BJ (cell line): ENCODE data around the gene THAP8. TPM values are rescaled to one million over a fixed set of nuclear protein-coding genes. Genes with fewer than 3 reads are reported as not detected.

ENCODE experiments used
- CTCF ChIA-PET: fragments of 350-600 bp; formaldehyde crosslinking; extraction: SDS; loops from one replicate; lab custom pipeline; 2021; ENCODE audit warnings: antibody characterized with exemption, inconsistent platforms; lab: Yijun Ruan, JAX
- POLR2A ChIA-PET: fragments of 300-600 bp; sonication (Branson Sonifier 250); formaldehyde crosslinking; extraction: SDS; loops from one replicate; lab custom pipeline; 2021; ENCODE audit warnings: antibody characterized with exemption; lab: Charles Lee
- DNase-seq: peaks from one replicate; pipeline ENCODE4 v3.0.0-alpha.2; 2011; ENCODE audit warnings: low read depth
- H3K27me3 ChIP-seq: 2 replicates; pipeline ENCODE4 v1.6.0; 2011; ENCODE audit warnings: low read length; ENCODE audit not compliant: control insufficient read depth, insufficient read depth
- H3K36me3 ChIP-seq: 2 replicates; pipeline ENCODE4 v1.5.1; 2011; ENCODE audit warnings: low read length; ENCODE audit not compliant: control insufficient read depth, insufficient read depth
- H3K4me3 ChIP-seq: 2 replicates; pipeline ENCODE4 v1.5.1; 2011; ENCODE audit warnings: low read depth, mild to moderate bottlenecking, control low read depth, low read length
- CTCF ChIP-seq: IDR thresholded peaks from 2 replicates; pipeline ENCODE4 v1.5.1; 2011; ENCODE audit warnings: low read depth, mild to moderate bottlenecking, control low read depth, inconsistent platforms, low read length, moderate library complexity; ENCODE audit not compliant: insufficient read depth
- polyA plus RNA-seq: library from polyadenylated mRNA; depleted of rRNA; stranded (reverse); fragments of >200 nt; gene quantifications from 2 replicates; pipeline ENCODE4 v1.2.3, GENCODE V29; 2011

Gene THAP8
- polyA plus RNA-seq, 1 experiment = 11.0 TPM

DNA sequence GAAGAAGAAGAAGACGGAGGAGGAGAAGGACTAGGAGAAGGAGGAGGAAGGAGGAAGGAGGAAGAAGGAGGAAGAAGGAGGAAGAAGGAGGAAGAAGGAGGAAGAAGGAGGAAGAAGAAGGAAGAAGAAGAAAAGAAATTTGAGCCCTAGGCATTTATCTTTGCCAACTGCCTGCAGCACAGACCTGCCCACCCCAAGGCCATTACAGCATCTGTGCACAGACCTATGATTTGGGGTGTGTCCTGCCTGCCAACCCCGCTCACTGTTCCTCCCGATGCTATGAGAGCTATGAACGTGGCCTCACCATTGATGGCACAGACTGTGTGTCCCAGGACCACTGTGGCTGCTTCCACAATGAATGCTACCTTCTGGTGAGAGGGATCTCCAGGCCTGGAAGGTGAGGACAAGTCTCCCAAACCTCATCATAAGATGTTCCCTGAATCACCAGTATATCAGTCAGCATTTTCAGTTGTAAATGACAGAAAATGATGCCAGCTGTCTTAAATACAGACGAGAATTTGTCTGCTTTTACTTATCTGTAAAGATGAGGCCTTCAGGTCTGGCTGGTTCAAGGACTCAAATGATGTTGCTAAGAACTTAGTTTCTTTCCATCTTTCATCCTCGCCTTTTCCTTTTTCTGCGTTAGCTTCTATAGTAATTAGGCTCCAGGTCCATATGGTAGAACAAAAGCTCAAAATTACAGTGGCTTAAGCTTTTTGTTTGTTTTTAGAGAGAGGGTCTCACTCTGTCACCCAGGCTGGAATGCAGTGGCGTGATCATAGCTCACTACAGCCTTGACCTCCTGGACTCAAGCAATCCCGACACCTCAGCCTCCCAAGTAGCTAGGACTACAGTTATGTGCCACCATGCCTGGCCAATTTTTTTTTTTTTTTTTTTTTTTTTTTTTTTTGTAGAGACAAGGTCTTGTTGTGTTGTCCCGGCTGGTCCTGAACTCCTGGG is 63.0 kb downstream of the THAP8 start:
- POLR2A ChIA-PET = no interaction called here
- Histone ChIP-seq H3K36me3 (no peaks in the 10 kb centered on the region), H3K4me3 (no peak overlapping the region), H3K27me3 (peaks cover 5% of the 10 kb centered on the region; the same call in 1 of the 2 replicates)
- CTCF ChIA-PET = interaction anchor here (1.3 kb wide), 1 partner anchor 70 kb away, joined by 3 read pairs; no protein-coding TSS in a partner anchor
- no peak for TF ChIP-seq CTCF
- no peak for DNase-seq

- Histone ChIP-seq H3K27me3 (peaks cover 6% of the 10 kb centered on the region), H3K36me3 (no peaks in the 10 kb centered on the region), H3K4me3 (no peak overlapping the region)
- ChIA-PET POLR2A (no interaction called here), CTCF (interaction anchor here (0.8 to 1.3 kb wide), 2 partner anchors 43 to 71 kb away, joined by 3 to 4 read pairs; no protein-coding TSS in a partner anchor)
- DNase-seq = no peak
- no peak for TF ChIP-seq CTCF
Measured at GRCh38 chr19:35990156-35990555, 63.9 kb downstream of the THAP8 start.

- DNase-seq = no peak
- POLR2A ChIA-PET = no interaction called here
- CTCF ChIA-PET = no interaction called here
- Histone ChIP-seq H3K27me3 (peaks cover 6% of the 10 kb centered on the region), H3K36me3 (no peaks in the 10 kb centered on the region), H3K4me3 (no peak overlapping the region)
- TF ChIP-seq CTCF = no peak
Measured at GRCh38 chr19:35988824-35989223, 65.3 kb downstream of the THAP8 start.

GRCh38 chr19:35987571-35987896 is 66.6 kb downstream of the THAP8 start:
- no peak for TF ChIP-seq CTCF
- Histone ChIP-seq H3K4me3 (no peak overlapping the region), H3K27me3 (peaks cover 6% of the 10 kb centered on the region), H3K36me3 (no peaks in the 10 kb centered on the region)
- CTCF ChIA-PET = no interaction called here
- POLR2A ChIA-PET = no interaction called here
- DNase-seq = no peak
